Anterior cingulate cortex (tissue), 58 donors: ENCODE data around the gene FAM187B.

Source experiments
- DNase-seq, 58 donors: peaks; one replicate each; lab custom pipeline; 2025; lab: John Stamatoyannopoulos, UW

Gene FAM187B

DNA sequence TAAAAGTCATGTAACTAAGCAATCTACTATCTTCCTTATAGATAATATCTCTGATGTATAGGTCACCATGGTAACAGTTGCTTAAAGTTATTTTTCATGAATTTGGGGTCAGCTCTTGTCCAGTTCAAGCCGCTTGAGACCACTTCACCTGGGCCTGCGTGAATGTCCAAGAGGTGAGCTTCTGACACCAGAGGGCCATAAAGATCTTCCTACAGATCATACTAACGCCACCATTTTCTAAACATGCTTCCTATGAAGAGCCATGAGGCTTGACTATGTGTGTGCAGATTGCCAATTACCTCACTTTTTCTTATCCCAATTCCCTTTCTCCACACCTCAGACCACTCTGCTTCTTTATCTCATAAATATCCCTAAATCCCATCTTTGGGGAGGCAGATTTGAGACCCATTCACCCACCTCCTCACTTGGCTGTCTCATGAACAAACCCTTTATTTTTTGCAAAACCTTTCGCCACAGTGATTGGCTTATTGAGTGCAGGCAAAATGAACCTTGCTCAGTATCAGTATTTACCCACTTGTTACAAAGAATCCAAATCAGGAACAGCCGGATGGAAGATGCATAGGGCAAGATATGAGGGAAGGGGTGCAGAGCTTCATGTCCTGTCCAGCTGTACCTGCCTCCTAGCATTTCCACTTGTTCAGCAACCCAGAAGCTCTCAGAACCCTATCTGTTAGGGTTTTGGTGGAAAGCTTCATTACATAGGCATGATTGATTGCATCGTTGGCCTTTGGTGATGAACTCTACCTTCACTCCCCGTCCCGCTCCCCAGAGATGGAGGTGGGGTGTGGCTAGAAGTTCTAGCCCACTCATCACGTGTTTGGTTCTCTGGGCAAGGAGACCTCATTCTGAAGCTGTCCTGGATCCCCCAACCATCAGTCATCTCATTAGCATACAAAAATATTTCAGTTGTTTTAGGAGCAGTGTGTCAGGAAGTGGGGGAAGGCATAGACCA, 34.2 kb downstream of the FAM187B start:
- DNase-seq: no peak

- no peak for DNase-seq
Measured at GRCh38 chr19:35184884-35185283, 43.7 kb downstream of the FAM187B start.

GRCh38 chr19:35184267-35184666, 44.3 kb downstream of the FAM187B start:
- DNase-seq: no peak

DNA sequence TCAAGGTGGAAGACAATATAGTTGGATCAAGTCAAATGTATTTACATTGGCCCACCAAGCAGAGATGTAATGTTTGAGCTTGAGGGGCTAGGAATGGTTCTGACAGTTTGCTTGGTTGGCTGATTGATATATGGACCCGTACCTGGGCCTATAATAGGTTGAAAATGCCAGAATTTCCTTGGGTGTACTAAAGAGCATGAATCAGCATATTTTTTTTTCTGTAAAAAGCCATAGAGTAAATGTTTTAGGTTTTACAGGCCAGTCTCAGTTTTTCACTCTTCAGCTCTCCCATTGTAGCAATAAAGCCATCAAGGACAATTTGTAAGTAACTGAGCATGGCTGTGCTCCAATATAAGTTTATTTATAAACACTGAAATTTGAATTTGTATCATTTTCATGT, 47.2 kb downstream of the FAM187B start:
- no peak for DNase-seq

DNA sequence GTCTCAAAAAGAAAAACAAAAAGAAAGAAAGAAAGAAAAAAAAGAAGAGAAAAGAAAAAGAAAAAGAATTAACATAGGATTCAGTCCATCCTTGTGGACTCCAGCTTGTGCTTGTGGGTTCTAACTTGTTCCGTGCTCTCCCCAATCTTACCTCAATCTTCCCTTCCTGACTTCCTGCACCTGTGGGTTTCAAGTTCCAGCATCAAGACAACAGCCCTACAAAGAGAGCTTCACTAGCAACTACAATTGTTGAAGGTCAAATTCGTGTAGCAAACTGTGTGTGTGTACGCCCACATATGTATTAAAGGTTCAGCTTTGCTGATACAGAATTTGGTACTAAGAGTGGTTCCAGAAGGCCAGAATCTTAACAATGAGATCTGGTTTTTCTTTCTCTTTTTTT, 48.7 kb downstream of the FAM187B start:
- no peak for DNase-seq

GRCh38 chr19:35178701-35179100, 49.8 kb downstream of the FAM187B start:
- DNase-seq: no peak

DNA sequence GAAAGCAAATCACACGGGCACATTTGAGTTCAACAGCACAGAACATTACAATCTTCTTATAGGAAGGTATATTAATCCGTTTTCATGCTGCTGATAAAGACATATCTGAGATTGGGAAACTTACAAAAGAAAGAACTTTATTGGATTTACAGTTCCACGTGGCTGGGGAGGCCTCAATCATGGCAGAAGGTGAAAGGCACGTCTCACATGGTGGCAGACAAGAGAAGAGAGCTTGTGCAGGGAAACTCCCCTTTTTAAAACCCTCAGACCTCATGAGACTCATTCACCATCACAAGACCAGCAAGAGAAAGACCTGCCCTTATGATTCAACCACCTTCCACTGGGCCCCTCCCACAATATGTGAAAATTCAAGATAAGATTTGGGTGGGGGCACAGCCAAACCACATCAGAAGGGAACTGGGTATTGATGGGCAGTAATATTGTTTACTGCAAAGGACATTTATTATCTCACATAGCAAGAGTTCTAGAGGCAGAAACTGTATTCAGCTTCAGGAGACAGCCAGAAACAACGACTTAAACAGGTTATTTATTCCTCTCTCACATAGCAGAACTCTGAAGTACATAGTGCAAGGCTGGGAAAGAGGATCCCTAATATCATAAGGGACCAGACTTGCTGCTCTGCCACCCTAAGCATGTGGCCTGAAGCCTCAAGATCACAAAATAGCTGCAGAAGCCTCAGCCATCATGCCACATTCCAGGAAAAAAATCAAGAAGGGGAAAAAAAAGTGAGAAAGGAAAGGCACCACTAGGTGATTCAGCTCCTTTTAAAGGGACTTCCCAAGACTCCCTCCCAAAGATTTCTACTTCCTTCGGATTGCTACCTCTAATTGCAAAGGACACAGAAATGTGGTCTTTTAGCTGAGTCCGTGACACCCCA, 50.9 kb downstream of the FAM187B start:
- no peak for DNase-seq

DNA sequence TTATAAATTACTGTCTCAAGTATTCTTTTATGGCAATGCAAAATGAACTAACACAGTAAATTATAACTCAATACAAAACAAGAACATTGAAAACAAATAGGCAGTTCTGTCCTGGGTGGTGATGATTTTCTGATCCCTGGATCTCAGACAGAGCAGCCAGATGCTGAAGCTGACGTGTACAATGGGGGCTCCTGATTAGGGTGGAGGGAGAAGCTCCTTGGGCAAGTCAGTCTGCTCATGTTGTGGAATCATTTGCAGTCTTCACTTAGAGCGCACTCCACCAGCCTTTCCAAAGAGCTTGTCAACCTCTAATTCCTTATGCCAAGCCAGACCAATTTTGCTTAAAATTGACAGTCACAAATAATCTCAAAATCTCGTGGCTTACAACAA, 52.4 kb downstream of the FAM187B start:
- DNase-seq: no peak
